ENCODE data around the gene SNRPB2.

SNRPB2 gene

DNA sequence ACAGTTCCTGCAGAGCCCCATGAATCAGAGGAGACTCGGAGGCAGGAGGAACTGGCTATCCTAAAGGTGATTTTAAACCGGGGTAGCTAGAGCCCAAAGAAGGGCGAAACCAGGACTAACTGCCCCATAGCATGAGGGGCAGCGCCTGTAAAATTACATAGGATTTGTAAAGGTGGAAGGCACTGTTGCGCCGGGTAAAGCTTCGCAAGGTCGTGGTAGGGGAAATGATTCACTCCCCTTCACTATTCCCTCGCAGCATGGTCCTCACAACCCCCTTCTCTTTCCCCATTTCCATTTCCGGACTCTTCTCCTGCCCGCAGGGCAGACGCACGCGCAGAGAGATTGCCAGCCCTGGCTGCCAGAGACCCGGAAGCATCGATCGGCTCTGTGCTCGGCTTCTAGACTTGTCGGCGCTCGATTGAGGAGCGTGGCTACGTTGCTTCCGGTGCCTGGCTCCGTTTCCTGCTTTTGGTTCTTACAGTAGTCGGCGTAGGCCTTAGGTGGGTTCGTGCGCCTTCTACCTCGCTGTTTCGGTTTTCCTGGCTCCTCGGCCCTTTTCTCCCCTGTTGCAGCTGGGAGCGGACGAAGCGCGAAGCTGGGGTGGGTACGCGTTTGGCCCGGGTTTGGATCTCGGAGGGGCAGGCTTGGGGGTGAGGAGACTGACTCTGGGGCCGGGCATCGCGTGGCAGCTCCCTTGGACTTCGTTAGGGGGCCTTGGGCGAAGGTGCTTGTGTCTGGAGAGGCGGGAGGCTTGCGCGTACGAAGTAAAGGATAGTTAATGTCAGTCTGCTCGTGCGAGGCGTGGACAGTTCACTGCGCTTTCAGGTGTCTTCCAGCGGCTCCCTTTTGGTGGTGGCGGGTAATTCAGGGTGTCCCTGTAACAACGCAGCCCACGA is at the start of gene SNRPB2:
SNRPB2 (plus strand) TSS at position 462 of the 896 bp plus-strand sequence. CDS start 1,677 bp downstream, outside the sequence.
- DNase-seq (ENCODE audit: low spot score): peak; percentile 91

DNA sequence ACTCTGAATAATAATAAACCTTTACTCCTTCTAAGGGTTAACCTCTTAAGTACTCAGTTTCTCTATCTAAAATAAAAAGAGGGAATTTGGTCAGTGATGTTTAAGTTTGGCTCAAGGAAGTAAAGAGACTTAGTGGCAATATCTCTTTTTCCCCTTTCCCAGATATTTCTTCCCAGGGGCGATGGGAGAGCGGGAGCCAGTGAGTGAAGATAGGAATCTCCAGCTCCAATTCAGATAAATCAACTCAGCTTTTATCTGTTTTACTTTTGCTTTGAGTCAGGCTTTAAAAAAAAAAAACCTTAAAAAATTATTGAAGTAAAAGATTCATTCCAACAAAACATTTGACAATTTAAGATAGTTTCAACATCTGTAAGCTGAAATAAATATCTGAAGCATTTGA is 45.4 kb upstream of the SNRPB2 start:
- no peak for DNase-seq (ENCODE audit: low spot score)

DNA sequence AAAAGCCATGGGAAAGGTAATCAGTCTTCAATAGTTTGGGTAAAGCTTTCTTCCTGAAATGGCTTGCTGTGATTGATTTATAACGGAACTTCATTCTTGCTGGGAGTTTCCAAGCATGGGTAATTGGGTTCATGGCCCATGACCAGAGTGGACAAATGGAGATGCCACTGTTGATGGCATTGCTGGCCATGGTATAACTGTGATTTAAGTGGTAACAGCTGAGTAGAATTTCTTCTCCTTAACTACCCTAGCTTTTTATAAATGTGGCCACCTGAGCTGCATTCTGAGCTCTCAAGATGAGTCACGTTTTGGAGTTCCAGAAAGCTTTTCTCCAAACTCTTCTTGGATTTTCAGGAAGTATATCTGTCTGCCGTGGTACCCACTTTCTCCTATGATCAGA is 39.9 kb upstream of the SNRPB2 start:
- no peak for DNase-seq (ENCODE audit: low spot score)

DNA sequence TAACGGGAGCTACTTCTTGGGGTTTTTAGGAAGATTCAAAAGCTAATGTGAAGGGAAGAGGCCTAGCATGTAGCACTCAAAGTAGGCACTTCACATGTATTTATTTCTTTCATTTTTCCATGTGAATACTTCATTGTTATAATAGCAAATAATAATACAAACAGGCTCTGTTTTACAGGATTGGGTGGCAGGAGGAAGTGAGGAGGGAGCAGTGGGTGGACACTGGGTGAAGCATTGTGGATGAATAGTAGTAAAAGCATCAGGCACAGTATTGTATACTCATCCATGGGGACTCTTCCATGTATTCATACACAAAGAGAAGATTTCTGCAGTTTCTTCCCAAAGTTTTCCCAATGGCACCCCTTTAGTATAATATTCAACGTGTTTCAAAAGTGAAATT is 38.4 kb upstream of the SNRPB2 start:
- no peak for DNase-seq (ENCODE audit: low spot score)

- no peak for DNase-seq (ENCODE audit: low spot score)
Measured at GRCh38 chr20:16692009-16692408, 37.8 kb upstream of the SNRPB2 start.

DNA sequence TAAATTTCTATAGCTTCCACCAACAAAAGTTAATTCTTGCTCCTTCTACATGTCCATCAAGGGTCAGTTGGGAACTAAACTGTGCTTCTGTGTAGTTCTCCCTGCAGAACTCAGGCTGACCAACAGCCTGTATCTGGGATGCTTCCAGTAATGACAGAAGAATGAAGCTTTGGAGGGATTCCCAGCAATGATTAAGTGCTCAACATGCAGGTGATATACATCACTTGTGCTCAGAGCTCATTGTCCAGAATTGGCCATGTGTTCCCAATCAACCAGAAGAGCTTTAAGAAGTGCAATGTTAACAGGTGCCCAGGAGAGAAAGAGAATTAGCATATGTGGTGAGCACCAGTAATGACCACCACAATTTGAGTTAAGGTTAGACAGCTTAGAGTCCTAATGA is 37.4 kb upstream of the SNRPB2 start:
- DNase-seq (ENCODE audit: low spot score): no peak

DNA sequence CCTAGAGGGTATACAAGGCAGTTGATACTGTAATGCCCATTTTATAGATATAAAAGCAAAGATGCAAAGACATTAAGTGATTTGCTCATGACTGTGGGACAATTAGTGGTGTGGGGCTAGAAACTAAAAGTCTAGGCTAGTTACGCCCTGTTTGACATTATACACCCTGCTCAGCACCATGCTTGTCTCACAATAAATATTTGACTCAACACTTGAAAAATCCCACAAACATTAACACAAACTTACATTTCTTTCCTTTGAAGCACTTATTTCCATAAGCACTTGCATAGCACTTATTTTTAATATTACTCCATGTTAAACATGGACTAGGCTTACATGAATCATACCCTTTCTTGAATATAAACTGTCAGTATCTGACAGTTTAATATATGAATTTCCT is 36.5 kb upstream of the SNRPB2 start:
- DNase-seq (ENCODE audit: low spot score): no peak

DNA sequence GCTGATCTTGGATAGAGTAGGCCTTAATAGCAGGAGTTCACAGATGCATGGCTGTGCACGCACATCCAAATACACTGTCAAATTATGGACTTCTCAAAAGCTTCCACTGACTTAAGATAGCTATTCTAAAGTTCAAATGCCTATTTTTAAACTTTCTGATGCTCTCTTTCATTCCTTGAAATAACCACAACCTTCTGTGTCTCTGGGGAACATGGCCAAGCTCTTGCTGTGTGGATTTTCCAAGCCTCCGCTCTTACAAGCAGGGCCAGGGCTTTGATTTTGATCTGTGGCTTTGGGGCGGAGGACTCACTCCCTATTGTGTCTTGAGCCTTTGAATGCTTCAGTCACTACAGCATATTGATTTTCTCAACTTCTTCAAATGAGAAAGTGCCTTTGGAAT is 35.7 kb upstream of the SNRPB2 start:
- no peak for DNase-seq (ENCODE audit: low spot score)

- DNase-seq (ENCODE audit: low spot score): no peak
Measured at GRCh38 chr20:16695628-16696027, 34.2 kb upstream of the SNRPB2 start.

DNA sequence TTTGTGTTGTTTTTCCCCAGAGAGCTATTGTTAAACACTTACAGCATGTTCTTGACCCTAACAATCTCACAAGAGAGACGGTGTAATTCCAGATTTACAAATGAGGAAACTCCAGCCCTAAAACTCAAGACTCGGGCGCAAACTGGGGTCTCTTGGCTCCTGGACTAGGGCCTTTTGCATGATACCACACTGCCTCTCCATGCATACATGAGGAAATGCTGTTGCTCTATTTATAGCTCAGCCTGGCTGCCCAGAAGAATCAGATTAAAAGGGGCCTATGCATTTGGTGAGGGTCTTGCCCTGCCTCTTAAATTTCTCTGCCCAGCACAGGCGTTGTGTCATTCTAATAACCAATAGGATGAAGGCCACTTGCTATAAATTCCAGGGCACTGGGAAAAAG is 30.5 kb upstream of the SNRPB2 start:
- no peak for DNase-seq (ENCODE audit: low spot score)

DNA sequence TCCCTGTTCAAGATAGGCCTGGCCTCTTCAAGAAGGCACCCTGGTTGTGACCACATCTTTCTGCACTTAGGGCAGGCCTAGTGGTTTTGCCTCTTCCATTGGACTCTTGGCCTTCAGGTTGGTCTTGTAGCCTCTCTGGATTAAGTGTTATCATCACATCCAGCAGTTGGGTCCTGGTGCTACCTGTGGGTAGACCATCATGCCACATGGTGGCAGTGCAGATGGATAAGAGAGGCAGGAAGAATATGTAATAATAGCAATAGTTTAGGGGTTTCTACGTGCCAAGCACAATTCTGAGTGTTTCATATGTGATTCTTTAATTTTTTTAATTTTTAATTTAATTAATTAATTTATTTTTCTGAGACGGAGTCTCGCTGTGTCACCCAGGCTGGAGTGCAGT is 28.5 kb upstream of the SNRPB2 start:
- peak; percentile 25 for DNase-seq (ENCODE audit: low spot score)

- DNase-seq (ENCODE audit: low spot score): no peak
Measured at GRCh38 chr20:16703570-16703969, 26.3 kb upstream of the SNRPB2 start.

DNA sequence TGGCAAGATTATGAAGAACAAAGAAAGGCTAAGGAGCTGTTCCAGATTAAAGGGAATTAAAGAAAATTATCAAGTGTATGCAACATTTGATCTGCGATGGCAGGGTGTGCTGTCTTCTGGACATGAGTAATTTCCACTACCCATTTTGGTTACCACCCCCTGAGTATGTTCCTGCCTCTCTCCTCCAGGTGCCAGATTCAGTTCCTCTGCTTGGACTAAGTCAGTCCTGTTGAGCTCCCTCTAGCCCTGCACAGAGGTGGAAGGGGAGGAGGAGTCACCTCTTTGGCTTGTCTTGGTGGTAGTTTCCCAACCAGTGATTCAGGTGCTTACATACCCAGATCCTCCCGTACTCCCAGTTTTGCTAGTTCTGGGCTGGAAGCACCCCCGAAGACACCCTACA is 22.2 kb upstream of the SNRPB2 start:
- no peak for DNase-seq (ENCODE audit: low spot score)

DNA sequence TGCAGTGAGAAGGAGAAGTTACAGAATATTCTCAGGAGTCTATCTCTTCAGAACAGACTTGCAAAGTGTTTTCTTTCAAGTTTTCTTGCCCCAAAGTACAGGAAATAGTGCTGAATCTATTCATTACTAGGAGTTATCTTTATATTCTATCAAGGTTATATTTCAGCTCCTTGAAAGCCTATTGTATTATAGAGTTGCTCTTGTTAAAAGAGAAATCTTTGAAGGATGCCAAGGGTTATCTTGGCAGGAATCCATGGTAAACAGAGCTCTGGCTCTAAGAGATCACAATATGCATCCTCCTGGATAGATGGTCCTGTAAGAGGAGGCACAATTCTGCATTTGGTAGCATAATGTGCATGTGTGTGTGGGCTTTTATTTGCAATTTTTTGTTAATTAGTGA is 21.2 kb upstream of the SNRPB2 start:
- DNase-seq (ENCODE audit: low spot score): no peak

GRCh38 chr20:16709017-16709416 is 20.8 kb upstream of the SNRPB2 start:
- DNase-seq (ENCODE audit: low spot score): no peak

DNA sequence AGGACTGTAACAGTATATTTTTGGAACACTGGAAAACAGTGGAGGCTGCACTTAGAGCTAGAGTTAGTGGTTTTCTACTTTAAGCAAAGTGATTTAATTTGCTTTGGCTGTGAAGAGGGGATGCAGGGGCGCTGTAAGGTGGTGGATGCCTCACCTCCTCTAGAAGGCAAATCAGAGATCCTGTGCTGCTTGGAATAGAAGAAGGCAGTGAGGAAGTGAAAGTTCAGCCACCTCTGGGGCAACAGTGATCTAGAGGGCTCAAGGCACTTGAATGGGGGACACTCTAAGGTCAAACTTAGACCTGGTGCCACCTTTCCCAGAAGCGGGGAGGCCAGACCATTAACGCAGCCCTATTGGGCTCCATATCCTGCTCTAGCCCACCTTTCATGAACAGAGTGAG is 19.0 kb upstream of the SNRPB2 start:
- no peak for DNase-seq (ENCODE audit: low spot score)

GRCh38 chr20:16711661-16712258 is 18.1 kb upstream of the SNRPB2 start:
- no peak for DNase-seq (ENCODE audit: low spot score)

GRCh38 chr20:16712511-16712947 is 17.3 kb upstream of the SNRPB2 start:
- DNase-seq (ENCODE audit: low spot score): no peak

DNA sequence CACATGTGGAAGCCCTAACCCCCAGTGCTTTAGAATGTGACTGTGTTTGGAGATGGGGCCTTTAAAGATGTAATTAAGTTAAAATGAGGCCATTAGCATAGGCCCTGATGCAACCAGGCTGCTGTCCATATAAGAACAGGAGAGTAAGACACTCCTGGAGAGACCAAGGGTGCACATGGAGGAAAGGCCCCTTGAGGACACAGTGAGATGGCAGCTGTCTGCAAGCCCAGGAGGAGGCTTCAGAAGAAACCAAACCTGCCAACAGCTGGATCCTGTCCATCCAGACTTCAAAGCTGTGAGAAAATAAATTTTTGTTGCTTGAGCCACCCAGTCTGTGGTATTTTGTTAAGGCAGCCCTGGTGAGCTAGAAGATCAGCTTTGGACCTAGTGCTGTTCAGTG is 16.8 kb upstream of the SNRPB2 start:
- DNase-seq (ENCODE audit: low spot score): no peak

- DNase-seq (ENCODE audit: low spot score): no peak
Measured at GRCh38 chr20:16714242-16714641, 15.6 kb upstream of the SNRPB2 start.

GRCh38 chr20:16714751-16715150 is 15.1 kb upstream of the SNRPB2 start:
- DNase-seq (ENCODE audit: low spot score): no peak

- no peak for DNase-seq (ENCODE audit: low spot score)
Measured at GRCh38 chr20:16719421-16719820, 10.4 kb upstream of the SNRPB2 start.

GRCh38 chr20:16729080-16729479 is 746 bp upstream of the SNRPB2 start:
- no peak for DNase-seq (ENCODE audit: low spot score)

Measured in HuH-7 (cell line).